ENCODE results near the gene PPP6R1. TPM values are rescaled to one million over a fixed set of nuclear protein-coding genes. Genes with fewer than 3 reads are reported as not detected.

PPP6R1 gene
- total RNA-seq, 1 experiment from 2014 or later = 79.7 TPM

DNA sequence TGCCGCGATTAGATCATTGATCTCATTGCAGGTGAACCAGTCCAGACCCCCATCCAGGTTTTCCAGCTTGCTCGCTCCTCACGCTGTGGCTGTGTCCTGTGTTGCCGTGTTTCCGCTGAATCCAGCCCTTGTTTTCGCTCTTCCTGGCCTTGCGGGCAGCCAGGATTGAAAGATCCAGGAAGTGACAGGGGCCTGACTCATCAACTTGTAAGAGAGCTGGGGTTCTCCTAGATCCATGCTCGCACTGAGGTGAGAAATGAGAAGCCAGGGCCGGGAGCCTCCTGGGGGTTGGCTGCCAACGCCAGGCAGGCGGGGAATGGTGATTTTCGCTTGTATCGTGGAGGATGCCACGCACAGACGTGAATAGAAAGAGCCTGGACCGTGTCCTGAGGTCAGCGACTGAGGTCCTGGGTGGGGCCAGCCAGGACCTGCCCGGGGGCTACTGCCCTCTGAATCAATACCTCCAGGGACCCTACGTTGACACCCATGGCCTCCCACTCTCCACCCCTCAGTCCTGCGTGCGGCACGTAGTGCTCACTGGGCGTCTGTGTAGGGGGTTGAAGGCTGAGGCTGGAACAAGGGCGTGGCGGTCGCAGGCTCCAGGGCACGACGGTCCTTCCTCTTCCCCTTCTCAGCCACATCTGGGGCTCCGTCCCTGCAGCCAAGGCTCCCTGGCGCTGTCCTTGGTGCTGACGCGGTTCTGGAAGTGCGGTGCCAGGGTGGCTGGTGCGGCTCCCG lies 42.2 kb downstream of the PPP6R1 start:
- Histone ChIP-seq H3K4ac (ENCODE audit: low read depth, low read length) (no peak overlapping the region), H2AK5ac (ENCODE audit: insufficient read length, low read length) (no peak overlapping the region), H2BK120ac (ENCODE audit: low read depth, low read length, poor library complexity, severe bottlenecking) (no peak overlapping the region), H3K18ac (ENCODE audit: insufficient read length, low read depth, low read length) (no peak overlapping the region), H3K9me3 (ENCODE audit: control insufficient read depth, low read depth, low read length) (no peaks in the 10 kb centered on the region), H3K9ac (ENCODE audit: extremely low read depth, insufficient read length, low read length) (peak overlapping the region; percentile 9), H3K4me1 (ENCODE audit: insufficient read depth, low read length) (no peaks in the 10 kb centered on the region), H4K20me1 (ENCODE audit: control insufficient read depth, insufficient read depth, insufficient read length) (peaks cover 2% of the 10 kb centered on the region), H2BK20ac (ENCODE audit: low read depth, low read length, poor library complexity, severe bottlenecking) (no peak overlapping the region), H3K27ac (ENCODE audit: insufficient read length, low read depth, low read length) (no peak overlapping the region), H3K27me3 (ENCODE audit: insufficient read depth, low read length) (no peaks in the 10 kb centered on the region), H2BK15ac (ENCODE audit: low read depth, low read length) (no peak overlapping the region), H3T11ph (ENCODE audit: low read length) (no peak overlapping the region), H2BK5ac (ENCODE audit: insufficient read length, low read length) (no peak overlapping the region), H3K4me2 (ENCODE audit: insufficient read depth, insufficient read length, low read length) (peak overlapping the region; percentile 56), H4K5ac (ENCODE audit: insufficient read length, low read depth, low read length) (no peak overlapping the region), H3K79me1 (ENCODE audit: insufficient read depth, low read depth, low read length, poor library complexity, severe bottlenecking) (no peaks in the 10 kb centered on the region), H2BK12ac (ENCODE audit: insufficient read length, low read depth, low read length) (no peak overlapping the region), H3K79me2 (ENCODE audit: insufficient read depth, low read length) (no peaks in the 10 kb centered on the region), H4K8ac (replicated peaks; ENCODE audit: insufficient read length, low read depth, low read length) (no peak overlapping the region), H3K56ac (ENCODE audit: insufficient read length, low read depth, low read length) (no peak overlapping the region), H3K14ac (ENCODE audit: insufficient read depth, low read length) (no peak overlapping the region), H3K23ac (ENCODE audit: insufficient read length, low read depth, low read length) (no peak overlapping the region), H3K23me2 (ENCODE audit: insufficient read length, low read depth, low read length, poor library complexity, severe bottlenecking) (peaks cover 3% of the 10 kb centered on the region), H4K91ac (ENCODE audit: insufficient read length, low read depth, low read length) (no peak overlapping the region), H2AFZ (ENCODE audit: low read length) (no peak overlapping the region)
- DNase-seq = peak; percentile 96
- no CpG with 5 or more reads among the region's 36 CpGs for WGBS (ENCODE audit: extremely low coverage, insufficient read length, low lambda C conversion rate)
- H3K27ac Mint-ChIP-seq = peak overlapping the region; percentile 79 to 99 (median 93); a peak in 5 of 7 replicates
- peaks cover 33 to 52% of the 10 kb centered on the region in 2 experiments for H3K9me3 Mint-ChIP-seq
- peaks cover 10 to 11% of the 10 kb centered on the region in 2 experiments for H3K4me1 Mint-ChIP-seq
- H3K27me3 Mint-ChIP-seq (ENCODE audit: low read depth) = peaks cover 38% of the 10 kb centered on the region
- H3K36me3 Mint-ChIP-seq (ENCODE audit: insufficient read depth in 1 of 3, low read depth in 3 of 3) = peaks cover 6 to 18% (median 6%) of the 10 kb centered on the region in 3 experiments; a peak in 6 of 7 replicates
- peak overlapping the region; percentile 91 to 93 for H3K4me3 Mint-ChIP-seq
- no peak for TF ChIP-seq CTCF (conservative IDR thresholded peaks at IDR 0.05)

All from H9 (cell line).